Measurements from ENCODE around the gene PRTG.

DNA sequence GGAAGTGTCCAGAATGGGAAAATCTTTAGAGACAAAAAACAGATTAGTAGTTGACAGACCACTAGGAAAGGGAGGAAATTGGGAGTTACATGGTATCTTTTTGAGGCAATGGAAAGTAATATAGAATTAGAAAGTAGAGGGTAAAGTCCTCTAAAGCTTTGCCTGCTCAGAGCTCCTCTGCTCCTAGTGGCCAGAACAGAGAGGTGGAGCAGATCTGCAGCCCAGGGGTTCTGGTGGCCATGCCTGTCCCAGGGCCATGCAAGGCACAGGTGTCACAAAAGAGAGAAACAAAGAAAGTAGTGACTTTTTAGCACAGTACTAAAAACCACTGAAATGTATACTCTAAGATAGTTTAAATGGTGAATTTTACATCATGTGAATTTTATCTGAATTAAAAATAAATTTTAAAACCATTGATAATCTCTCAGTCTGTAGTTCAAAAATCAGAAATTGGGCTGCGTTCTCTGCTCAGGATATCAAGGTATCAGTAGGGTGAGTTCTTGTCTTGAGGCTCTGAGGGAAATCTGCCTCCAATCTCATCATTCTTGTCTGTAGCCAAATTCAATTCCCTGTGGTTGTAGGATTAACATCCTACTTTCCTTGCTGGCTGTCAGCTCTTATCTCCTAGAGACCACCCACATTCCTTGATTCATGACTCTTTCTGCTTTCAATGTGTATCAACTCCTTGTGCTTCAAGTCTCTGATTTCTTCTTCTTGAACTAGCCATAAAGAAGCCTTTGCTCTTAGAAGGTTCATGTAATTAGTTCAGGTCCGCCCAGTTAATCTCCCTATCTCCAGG is 178.4 kb downstream of the PRTG start:
- TF ChIP-seq EZH2phosphoT487 (IDR thresholded peaks at IDR 0.05; ENCODE audit: insufficient read depth, low read depth) (no peak), EZH2 (IDR thresholded peaks at IDR 0.05; ENCODE audit: insufficient read depth, poor library complexity, severe bottlenecking) (no peak)

Measured in GM23248 (cell line).